Neural crest cell (in vitro differentiated cells): ENCODE results near the gene SLC1A2. TPM values are rescaled to one million over a fixed set of nuclear protein-coding genes. Genes with fewer than 3 reads are reported as not detected.
"Not testable (repeated sequence)": the region's sequence is repeated elsewhere in the genome, so short reads cannot be mapped to it uniquely, and the experiment has no call there.

Experiments
- DNase-seq: peaks from one replicate; pipeline ENCODE4 v3.0.0; 2021; ENCODE audit warnings: low read depth, mixed read lengths, low spot score
- H3K27ac Mint-ChIP-seq: one replicate; pipeline ENCODE4 v1.8.0; 2021; ENCODE audit warnings: mild to moderate bottlenecking, mixed read lengths; ENCODE audit not compliant: unreplicated experiment
- H3K27me3 Mint-ChIP-seq: 2 replicates; pipeline ENCODE4 v1.8.0; 2021; ENCODE audit warnings: low read depth, mild to moderate bottlenecking, mixed read lengths
- H3K36me3 Mint-ChIP-seq: 2 replicates; pipeline ENCODE4 v1.8.0; 2021; ENCODE audit warnings: low read depth, mild to moderate bottlenecking, mixed read lengths
- H3K4me1 Mint-ChIP-seq: 2 replicates; pipeline ENCODE4 v1.8.0; 2021; ENCODE audit warnings: mixed read lengths
- H3K4me3 Mint-ChIP-seq: one replicate; pipeline ENCODE4 v1.8.0; 2021; ENCODE audit warnings: mild to moderate bottlenecking, mixed read lengths
- H3K9me3 Mint-ChIP-seq: 2 replicates; pipeline ENCODE4 v1.8.0; 2021; ENCODE audit warnings: mixed read lengths
- CTCF ChIP-seq: fragments of 200-600 bp; sonication (generic); conservative IDR thresholded peaks from 2 replicates; pipeline ENCODE4 v1.5.0; 2021; ENCODE audit warnings: antibody characterized with exemption, mild to moderate bottlenecking
- total RNA-seq: library from RNA; stranded (reverse); gene quantifications from 2 replicates; pipeline ENCODE4 v1.2.1, GENCODE V29; 2021

SLC1A2 gene
- total RNA-seq, 1 donor from 2014 or later, result 2.7 TPM

GRCh38 chr11:35232891-35233330 is 186.4 kb downstream of the SLC1A2 start:
- Mint-ChIP-seq H3K4me3 (no peak overlapping the region), H3K36me3 (peaks cover 3% of the 10 kb centered on the region), H3K27ac (no peak overlapping the region), H3K27me3 (no peaks in the 10 kb centered on the region), H3K9me3 (peaks cover 5% of the 10 kb centered on the region), H3K4me1 (peaks cover 4% of the 10 kb centered on the region)
- no peak for DNase-seq
- TF ChIP-seq CTCF, result no peak

- no peak for TF ChIP-seq CTCF
- DNase-seq, result no peak
- Mint-ChIP-seq H3K36me3 (peaks cover 3% of the 10 kb centered on the region), H3K4me1 (peaks cover 9% of the 10 kb centered on the region), H3K9me3 (peaks cover 5% of the 10 kb centered on the region), H3K4me3 (no peak overlapping the region), H3K27me3 (no peaks in the 10 kb centered on the region), H3K27ac (no peak overlapping the region)
These were observed 188.1 kb downstream of the SLC1A2 start for GRCh38 chr11:35231076-35231860.

- Mint-ChIP-seq H3K36me3 (peaks cover 3% of the 10 kb centered on the region), H3K27ac (no peak overlapping the region), H3K4me3 (no peak overlapping the region), H3K27me3 (no peaks in the 10 kb centered on the region), H3K4me1 (peaks cover 9% of the 10 kb centered on the region), H3K9me3 (peaks cover 5% of the 10 kb centered on the region)
- DNase-seq, result no peak
- TF ChIP-seq CTCF, result no peak
These were observed 189.0 kb downstream of the SLC1A2 start for GRCh38 chr11:35230388-35230787.

GRCh38 chr11:35228328-35228725 is 191.0 kb downstream of the SLC1A2 start:
- no peak for DNase-seq
- Mint-ChIP-seq H3K27ac (no peak overlapping the region), H3K36me3 (no peaks in the 10 kb centered on the region), H3K4me3 (no peak overlapping the region), H3K9me3 (no peaks in the 10 kb centered on the region), H3K4me1 (peaks cover 16% of the 10 kb centered on the region), H3K27me3 (no peaks in the 10 kb centered on the region)
- no peak for TF ChIP-seq CTCF

GRCh38 chr11:35227576-35228327 is 191.6 kb downstream of the SLC1A2 start:
- Mint-ChIP-seq H3K36me3 (no peaks in the 10 kb centered on the region), H3K4me3 (no peak overlapping the region), H3K27me3 (no peaks in the 10 kb centered on the region), H3K4me1 (peaks cover 22% of the 10 kb centered on the region), H3K27ac (no peak overlapping the region), H3K9me3 (no peaks in the 10 kb centered on the region)
- TF ChIP-seq CTCF, result no peak
- DNase-seq, result no peak

GRCh38 chr11:35226756-35227155 is 192.6 kb downstream of the SLC1A2 start:
- H3K4me3 Mint-ChIP-seq, H3K36me3 Mint-ChIP-seq, H3K27me3 Mint-ChIP-seq, H3K27ac Mint-ChIP-seq, H3K9me3 Mint-ChIP-seq, DNase-seq: not testable (repeated sequence)
- peaks cover 22% of the 10 kb centered on the region for H3K4me1 Mint-ChIP-seq
